WTC11 (cell line): ENCODE data around the gene TMEM147. TPM values are rescaled to one million over a fixed set of nuclear protein-coding genes. Genes with fewer than 3 reads are reported as not detected.

Source experiments
- ATAC-seq: fragments of 200-7000 bp; cut with Tn5 transposase; 2 replicates; pipeline ENCODE4 v1.10.0; 2021; ENCODE audit warnings: mild to moderate bottlenecking, moderate library complexity
- CTCF ChIA-PET: fragments of 300-600 bp; sonication (Branson Sonifier 250); formaldehyde crosslinking; loops from one replicate; lab custom pipeline; 2021; ENCODE audit warnings: antibody characterized with exemption; lab: Charles Lee
- POLR2A ChIA-PET: fragments of 350-600 bp; sonication (Branson Sonifier 250); formaldehyde crosslinking; loops from one replicate; lab custom pipeline; 2021; ENCODE audit warnings: antibody characterized with exemption; lab: Charles Lee
- DNase-seq: peaks from one replicate; pipeline ENCODE4 v3.0.0; 2021; ENCODE audit warnings: low spot score
- H3K27ac Mint-ChIP-seq: 2 replicates; pipeline ENCODE4 v1.8.0; 2021; ENCODE audit warnings: mixed read lengths
- H3K27me3 Mint-ChIP-seq: 2 replicates; pipeline ENCODE4 v1.8.0; 2021; ENCODE audit warnings: low read depth, mild to moderate bottlenecking, moderate library complexity, mixed read lengths
- H3K36me3 Mint-ChIP-seq: 2 replicates; pipeline ENCODE4 v1.8.0; 2021; ENCODE audit warnings: mixed read lengths
- H3K4me1 Mint-ChIP-seq: 2 replicates; pipeline ENCODE4 v1.8.0; 2022; ENCODE audit warnings: mixed read lengths
- H3K4me3 Mint-ChIP-seq: 2 replicates; pipeline ENCODE4 v1.8.0; 2021; ENCODE audit warnings: mild to moderate bottlenecking, moderate library complexity, mixed read lengths
- H3K9me3 Mint-ChIP-seq: 2 replicates; pipeline ENCODE4 v1.8.0; 2021; ENCODE audit warnings: mixed read lengths
- CREB1 ChIP-seq: sonication (generic); formaldehyde crosslinking; IDR thresholded peaks from 2 replicates; pipeline ENCODE4 v1.8.0; 2023; ENCODE audit warnings: mild to moderate bottlenecking, missing genetic modification reagents
- EMX1 ChIP-seq: fragments of 250-450 bp; sonication (Bioruptor Pico); IDR thresholded peaks from 2 replicates; pipeline ENCODE4 v1.8.0; 2021; ENCODE audit warnings: mild to moderate bottlenecking
- HMGA2 ChIP-seq: fragments of 250-450 bp; sonication (Bioruptor Pico); IDR thresholded peaks from 2 replicates; pipeline ENCODE4 v1.4.0; 2021; ENCODE audit warnings: mild to moderate bottlenecking, moderate library complexity
- NFE2L1 ChIP-seq: sonication (generic); formaldehyde crosslinking; IDR thresholded peaks from 2 replicates; pipeline ENCODE4 v1.8.1; 2023; ENCODE audit warnings: missing genetic modification reagents
- PRDM15 ChIP-seq: sonication (generic); formaldehyde crosslinking; IDR thresholded peaks from 2 replicates; pipeline ENCODE4 v1.8.0; 2022; ENCODE audit warnings: missing genetic modification reagents
- ZBTB21 ChIP-seq: sonication (generic); formaldehyde crosslinking; IDR thresholded peaks from 2 replicates; pipeline ENCODE4 v1.8.1; 2023; ENCODE audit warnings: mild to moderate bottlenecking, missing genetic modification reagents, borderline replicate concordance
- ZBTB43 ChIP-seq: sonication (generic); formaldehyde crosslinking; IDR thresholded peaks from 2 replicates; pipeline ENCODE4 v1.8.1; 2023; ENCODE audit warnings: mild to moderate bottlenecking, missing genetic modification reagents
- ZNF425 ChIP-seq: fragments of 250-450 bp; sonication (Bioruptor Pico); conservative IDR thresholded peaks from 2 replicates; pipeline ENCODE4 v1.9.0; 2021; ENCODE audit warnings: mild to moderate bottlenecking
- total RNA-seq: library from RNA; stranded (reverse); gene quantifications from 3 replicates; pipeline ENCODE4 v1.2.3, GENCODE V29; 2021
- TF ChIP-seq, protein P1 (sequence below): fragments of 200-600 bp; IDR thresholded peaks from 2 replicates; pipeline ENCODE4 v1.8.0; 2022; ENCODE audit warnings: antibody characterized with exemption
- TF ChIP-seq, protein P2 (sequence below): fragments of 250-450 bp; sonication (Bioruptor Pico); IDR thresholded peaks from 2 replicates; pipeline ENCODE4 v1.9.0; 2021; ENCODE audit warnings: mild to moderate bottlenecking, borderline replicate concordance
- TF ChIP-seq, protein P3 (sequence below): sonication (generic); formaldehyde crosslinking; IDR thresholded peaks from 2 replicates; pipeline ENCODE4 v1.8.0; 2023; ENCODE audit warnings: mild to moderate bottlenecking, missing genetic modification reagents

The TMEM147 gene
- total RNA-seq, 1 experiment from 2014 or later, result 135 TPM

DNA sequence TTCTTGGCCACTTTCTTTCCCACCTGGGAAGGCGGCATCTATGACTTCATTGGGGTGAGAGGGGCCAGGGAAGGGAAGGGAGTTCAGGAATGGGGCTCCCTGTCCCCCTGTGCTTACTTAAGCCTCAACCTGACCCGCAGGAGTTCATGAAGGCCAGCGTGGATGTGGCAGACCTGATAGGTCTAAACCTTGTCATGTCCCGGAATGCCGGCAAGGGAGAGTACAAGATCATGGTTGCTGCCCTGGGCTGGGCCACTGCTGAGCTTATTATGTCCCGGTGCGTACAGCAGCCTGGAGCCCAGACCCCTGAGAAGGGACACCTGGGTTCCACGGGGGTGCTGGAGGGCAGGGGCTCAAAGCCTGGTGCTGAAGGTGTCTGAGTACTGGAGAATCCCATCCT, 1.1 kb downstream of the TMEM147 start:
- H3K36me3 Mint-ChIP-seq, result peaks cover 21% of the 10 kb centered on the region; the same call in 1 of the 2 replicates
- DNase-seq, result no peak
- CTCF ChIA-PET, result interaction anchor here (0.9 kb wide), 1 partner anchor 36 kb away, joined by 6 read pairs; no protein-coding TSS in a partner anchor

GRCh38 chr19:35549174-35549788, 3.9 kb downstream of the TMEM147 start:
- Mint-ChIP-seq H3K36me3 (peaks cover 10% of the 10 kb centered on the region; the same call in 1 of the 2 replicates), H3K4me1 (peaks cover 18% of the 10 kb centered on the region), H3K27ac (peak overlapping the region; percentile 38), H3K27me3 (no peaks in the 10 kb centered on the region; the same call in 1 of the 2 replicates), H3K4me3 (no peak overlapping the region), H3K9me3 (no peaks in the 10 kb centered on the region)
- CTCF ChIA-PET, result interaction anchor here (0.6 to 2.2 kb wide), 18 partner anchors 9 to 153 kb away, joined by 3 to 29 read pairs (median 4); partner anchors contain the start of genes COX6B1, DMKN and HAUS5
- no peak for TF ChIP-seq HMGA2 (CRISPR knock-in tag)
- TF ChIP-seq, protein P1, sequence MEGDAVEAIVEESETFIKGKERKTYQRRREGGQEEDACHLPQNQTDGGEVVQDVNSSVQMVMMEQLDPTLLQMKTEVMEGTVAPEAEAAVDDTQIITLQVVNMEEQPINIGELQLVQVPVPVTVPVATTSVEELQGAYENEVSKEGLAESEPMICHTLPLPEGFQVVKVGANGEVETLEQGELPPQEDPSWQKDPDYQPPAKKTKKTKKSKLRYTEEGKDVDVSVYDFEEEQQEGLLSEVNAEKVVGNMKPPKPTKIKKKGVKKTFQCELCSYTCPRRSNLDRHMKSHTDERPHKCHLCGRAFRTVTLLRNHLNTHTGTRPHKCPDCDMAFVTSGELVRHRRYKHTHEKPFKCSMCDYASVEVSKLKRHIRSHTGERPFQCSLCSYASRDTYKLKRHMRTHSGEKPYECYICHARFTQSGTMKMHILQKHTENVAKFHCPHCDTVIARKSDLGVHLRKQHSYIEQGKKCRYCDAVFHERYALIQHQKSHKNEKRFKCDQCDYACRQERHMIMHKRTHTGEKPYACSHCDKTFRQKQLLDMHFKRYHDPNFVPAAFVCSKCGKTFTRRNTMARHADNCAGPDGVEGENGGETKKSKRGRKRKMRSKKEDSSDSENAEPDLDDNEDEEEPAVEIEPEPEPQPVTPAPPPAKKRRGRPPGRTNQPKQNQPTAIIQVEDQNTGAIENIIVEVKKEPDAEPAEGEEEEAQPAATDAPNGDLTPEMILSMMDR, result peak; percentile 68
- DNase-seq, result peak; percentile 69
- POLR2A ChIA-PET, result interaction anchor here (1.6 kb wide), 1 partner anchor 38 kb away, joined by 4 read pairs; no protein-coding TSS in a partner anchor
- peak; percentile 70 for ATAC-seq

More for the DNA sequence above, 1.1 kb downstream of the TMEM147 start:
- no peak overlapping the region for H3K27ac Mint-ChIP-seq
- TF ChIP-seq, protein P2, sequence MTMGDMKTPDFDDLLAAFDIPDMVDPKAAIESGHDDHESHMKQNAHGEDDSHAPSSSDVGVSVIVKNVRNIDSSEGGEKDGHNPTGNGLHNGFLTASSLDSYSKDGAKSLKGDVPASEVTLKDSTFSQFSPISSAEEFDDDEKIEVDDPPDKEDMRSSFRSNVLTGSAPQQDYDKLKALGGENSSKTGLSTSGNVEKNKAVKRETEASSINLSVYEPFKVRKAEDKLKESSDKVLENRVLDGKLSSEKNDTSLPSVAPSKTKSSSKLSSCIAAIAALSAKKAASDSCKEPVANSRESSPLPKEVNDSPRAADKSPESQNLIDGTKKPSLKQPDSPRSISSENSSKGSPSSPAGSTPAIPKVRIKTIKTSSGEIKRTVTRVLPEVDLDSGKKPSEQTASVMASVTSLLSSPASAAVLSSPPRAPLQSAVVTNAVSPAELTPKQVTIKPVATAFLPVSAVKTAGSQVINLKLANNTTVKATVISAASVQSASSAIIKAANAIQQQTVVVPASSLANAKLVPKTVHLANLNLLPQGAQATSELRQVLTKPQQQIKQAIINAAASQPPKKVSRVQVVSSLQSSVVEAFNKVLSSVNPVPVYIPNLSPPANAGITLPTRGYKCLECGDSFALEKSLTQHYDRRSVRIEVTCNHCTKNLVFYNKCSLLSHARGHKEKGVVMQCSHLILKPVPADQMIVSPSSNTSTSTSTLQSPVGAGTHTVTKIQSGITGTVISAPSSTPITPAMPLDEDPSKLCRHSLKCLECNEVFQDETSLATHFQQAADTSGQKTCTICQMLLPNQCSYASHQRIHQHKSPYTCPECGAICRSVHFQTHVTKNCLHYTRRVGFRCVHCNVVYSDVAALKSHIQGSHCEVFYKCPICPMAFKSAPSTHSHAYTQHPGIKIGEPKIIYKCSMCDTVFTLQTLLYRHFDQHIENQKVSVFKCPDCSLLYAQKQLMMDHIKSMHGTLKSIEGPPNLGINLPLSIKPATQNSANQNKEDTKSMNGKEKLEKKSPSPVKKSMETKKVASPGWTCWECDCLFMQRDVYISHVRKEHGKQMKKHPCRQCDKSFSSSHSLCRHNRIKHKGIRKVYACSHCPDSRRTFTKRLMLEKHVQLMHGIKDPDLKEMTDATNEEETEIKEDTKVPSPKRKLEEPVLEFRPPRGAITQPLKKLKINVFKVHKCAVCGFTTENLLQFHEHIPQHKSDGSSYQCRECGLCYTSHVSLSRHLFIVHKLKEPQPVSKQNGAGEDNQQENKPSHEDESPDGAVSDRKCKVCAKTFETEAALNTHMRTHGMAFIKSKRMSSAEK (CRISPR knock-in tag), result no peak
- TF ChIP-seq NFE2L1 (CRISPR knock-in tag), result no peak
- TF ChIP-seq ZNF425, result no peak
- no peak for TF ChIP-seq ZBTB21
- no peak for TF ChIP-seq CREB1 (CRISPR knock-in tag)
- POLR2A ChIA-PET, result interaction anchor here (0.7 kb wide), 1 partner anchor 36 kb away, joined by 3 read pairs; no protein-coding TSS in a partner anchor
- H3K27me3 Mint-ChIP-seq, result no peaks in the 10 kb centered on the region
- ATAC-seq, result no peak
- no peaks in the 10 kb centered on the region for H3K9me3 Mint-ChIP-seq
- peak overlapping the region; percentile 92 for H3K4me3 Mint-ChIP-seq
- H3K4me1 Mint-ChIP-seq, result peaks cover 23% of the 10 kb centered on the region

GRCh38 chr19:35549879-35550523, 4.6 kb downstream of the TMEM147 start:
- Mint-ChIP-seq H3K4me1 (peaks cover 15% of the 10 kb centered on the region), H3K36me3 (peaks cover 10% of the 10 kb centered on the region; the same call in 1 of the 2 replicates), H3K4me3 (no peak overlapping the region), H3K9me3 (no peaks in the 10 kb centered on the region), H3K27ac (no peak overlapping the region), H3K27me3 (no peaks in the 10 kb centered on the region; the same call in none of the 2 replicates)
- DNase-seq, result no peak
- POLR2A ChIA-PET, result no interaction called here
- CTCF ChIA-PET, result interaction anchor here (1.3 to 2.2 kb wide), 2 partner anchors 8 to 93 kb away, joined by 6 to 29 read pairs; no protein-coding TSS in a partner anchor
- no peak for ATAC-seq
- TF ChIP-seq EMX1 (CRISPR knock-in tag), result no peak
- TF ChIP-seq, protein P3, sequence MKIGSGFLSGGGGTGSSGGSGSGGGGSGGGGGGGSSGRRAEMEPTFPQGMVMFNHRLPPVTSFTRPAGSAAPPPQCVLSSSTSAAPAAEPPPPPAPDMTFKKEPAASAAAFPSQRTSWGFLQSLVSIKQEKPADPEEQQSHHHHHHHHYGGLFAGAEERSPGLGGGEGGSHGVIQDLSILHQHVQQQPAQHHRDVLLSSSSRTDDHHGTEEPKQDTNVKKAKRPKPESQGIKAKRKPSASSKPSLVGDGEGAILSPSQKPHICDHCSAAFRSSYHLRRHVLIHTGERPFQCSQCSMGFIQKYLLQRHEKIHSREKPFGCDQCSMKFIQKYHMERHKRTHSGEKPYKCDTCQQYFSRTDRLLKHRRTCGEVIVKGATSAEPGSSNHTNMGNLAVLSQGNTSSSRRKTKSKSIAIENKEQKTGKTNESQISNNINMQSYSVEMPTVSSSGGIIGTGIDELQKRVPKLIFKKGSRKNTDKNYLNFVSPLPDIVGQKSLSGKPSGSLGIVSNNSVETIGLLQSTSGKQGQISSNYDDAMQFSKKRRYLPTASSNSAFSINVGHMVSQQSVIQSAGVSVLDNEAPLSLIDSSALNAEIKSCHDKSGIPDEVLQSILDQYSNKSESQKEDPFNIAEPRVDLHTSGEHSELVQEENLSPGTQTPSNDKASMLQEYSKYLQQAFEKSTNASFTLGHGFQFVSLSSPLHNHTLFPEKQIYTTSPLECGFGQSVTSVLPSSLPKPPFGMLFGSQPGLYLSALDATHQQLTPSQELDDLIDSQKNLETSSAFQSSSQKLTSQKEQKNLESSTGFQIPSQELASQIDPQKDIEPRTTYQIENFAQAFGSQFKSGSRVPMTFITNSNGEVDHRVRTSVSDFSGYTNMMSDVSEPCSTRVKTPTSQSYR, result no peak
- no peak for TF ChIP-seq PRDM15 (CRISPR knock-in tag)
- no peak for TF ChIP-seq ZBTB43
